ENCODE results near the gene DENND1B. TPM values are rescaled to one million over a fixed set of nuclear protein-coding genes. Genes with fewer than 3 reads are reported as not detected.
A peak's percentile ranks its signal among the peaks of the same experiment; 100 is the strongest.

Gene DENND1B
- total RNA-seq, 1 experiment from 2014 or later: 6.3 TPM

DNA sequence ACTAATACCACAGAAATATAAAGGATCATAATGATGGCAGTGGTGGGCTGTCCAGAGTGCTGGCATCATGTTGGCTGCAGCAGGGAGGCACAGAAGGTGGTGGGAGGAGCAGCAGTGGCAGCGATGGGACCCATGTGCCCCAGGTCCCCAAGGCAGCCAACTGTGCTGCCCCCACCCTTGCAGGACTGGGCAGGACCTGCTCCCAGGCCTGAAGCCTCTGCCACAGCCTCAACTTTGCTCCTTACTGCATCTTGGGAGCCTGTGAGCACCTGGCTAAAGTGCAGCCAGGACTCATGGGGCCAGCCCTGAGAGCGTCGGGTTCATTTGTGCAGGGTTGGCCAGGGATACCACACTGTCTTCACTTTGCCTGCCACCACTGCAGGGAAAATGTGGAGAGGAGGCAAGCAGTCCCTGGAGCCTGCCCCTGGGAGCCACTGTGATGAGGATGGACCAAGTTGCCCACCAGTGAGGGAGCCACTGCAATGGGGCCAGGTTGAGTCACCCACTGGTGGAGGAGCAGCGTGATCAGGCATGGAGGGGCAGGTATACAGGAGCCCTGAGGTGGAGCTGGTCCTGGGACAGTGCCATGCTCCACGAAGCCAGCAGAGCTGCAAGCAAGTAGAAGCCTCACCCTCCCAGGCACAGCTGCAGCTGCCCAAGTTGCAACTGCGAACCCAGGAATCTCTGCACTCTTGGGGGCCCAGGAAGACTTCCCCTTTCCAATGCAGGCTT lies 25.3 kb upstream of the DENND1B start:
- no peak overlapping the region for H2BK12ac ChIP-seq (ENCODE audit: insufficient read length, low read depth, low read length)
- H3K4me1 Mint-ChIP-seq: peaks cover 16 to 17% of the 10 kb centered on the region in 2 experiments
- no peak overlapping the region for H3T11ph ChIP-seq (ENCODE audit: low read length)
- H3K4me3 Mint-ChIP-seq: no peak overlapping the region; a peak in 1 of 5 replicates
- no peak overlapping the region for H2BK120ac ChIP-seq (ENCODE audit: low read depth, low read length, poor library complexity, severe bottlenecking)
- no peaks in the 10 kb centered on the region for H3K23me2 ChIP-seq (ENCODE audit: insufficient read length, low read depth, low read length, poor library complexity, severe bottlenecking)
- TF ChIP-seq, protein P1, sequence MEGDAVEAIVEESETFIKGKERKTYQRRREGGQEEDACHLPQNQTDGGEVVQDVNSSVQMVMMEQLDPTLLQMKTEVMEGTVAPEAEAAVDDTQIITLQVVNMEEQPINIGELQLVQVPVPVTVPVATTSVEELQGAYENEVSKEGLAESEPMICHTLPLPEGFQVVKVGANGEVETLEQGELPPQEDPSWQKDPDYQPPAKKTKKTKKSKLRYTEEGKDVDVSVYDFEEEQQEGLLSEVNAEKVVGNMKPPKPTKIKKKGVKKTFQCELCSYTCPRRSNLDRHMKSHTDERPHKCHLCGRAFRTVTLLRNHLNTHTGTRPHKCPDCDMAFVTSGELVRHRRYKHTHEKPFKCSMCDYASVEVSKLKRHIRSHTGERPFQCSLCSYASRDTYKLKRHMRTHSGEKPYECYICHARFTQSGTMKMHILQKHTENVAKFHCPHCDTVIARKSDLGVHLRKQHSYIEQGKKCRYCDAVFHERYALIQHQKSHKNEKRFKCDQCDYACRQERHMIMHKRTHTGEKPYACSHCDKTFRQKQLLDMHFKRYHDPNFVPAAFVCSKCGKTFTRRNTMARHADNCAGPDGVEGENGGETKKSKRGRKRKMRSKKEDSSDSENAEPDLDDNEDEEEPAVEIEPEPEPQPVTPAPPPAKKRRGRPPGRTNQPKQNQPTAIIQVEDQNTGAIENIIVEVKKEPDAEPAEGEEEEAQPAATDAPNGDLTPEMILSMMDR (conservative IDR thresholded peaks at IDR 0.05): no peak
- H3K9ac ChIP-seq (ENCODE audit: extremely low read depth, insufficient read length, low read length): no peak overlapping the region
- H3K27me3 ChIP-seq (ENCODE audit: insufficient read depth, low read length): no peaks in the 10 kb centered on the region
- H3K18ac ChIP-seq (ENCODE audit: insufficient read length, low read depth, low read length): no peak overlapping the region
- H2AK5ac ChIP-seq (ENCODE audit: insufficient read length, low read length): no peak overlapping the region
- H2BK20ac ChIP-seq (ENCODE audit: low read depth, low read length, poor library complexity, severe bottlenecking): no peak overlapping the region
- H3K14ac ChIP-seq (ENCODE audit: insufficient read depth, low read length): no peak overlapping the region
- H3K27ac Mint-ChIP-seq: peak overlapping the region in 1 of 3 experiments; percentile 74; a peak in 2 of 7 replicates
- H4K91ac ChIP-seq (ENCODE audit: insufficient read length, low read depth, low read length): no peak overlapping the region
- no peak overlapping the region for H3K4me2 ChIP-seq (ENCODE audit: insufficient read depth, insufficient read length, low read length)
- H4K5ac ChIP-seq (ENCODE audit: insufficient read length, low read depth, low read length): no peak overlapping the region
- no peak overlapping the region for H3K4ac ChIP-seq (ENCODE audit: low read depth, low read length)
- WGBS (ENCODE audit: extremely low coverage, insufficient read length, low lambda C conversion rate): no CpG with 5 or more reads among the region's 6 CpGs
- H3K79me1 ChIP-seq (ENCODE audit: insufficient read depth, low read depth, low read length, poor library complexity, severe bottlenecking): no peaks in the 10 kb centered on the region
- no peaks in the 10 kb centered on the region for H3K79me2 ChIP-seq (ENCODE audit: insufficient read depth, low read length)
- H2BK5ac ChIP-seq (ENCODE audit: insufficient read length, low read length): no peak overlapping the region
- H3K9me3 Mint-ChIP-seq: peaks cover 20 to 31% of the 10 kb centered on the region in 2 experiments
- H4K20me1 ChIP-seq (ENCODE audit: control insufficient read depth, insufficient read depth, insufficient read length): no peaks in the 10 kb centered on the region
- peaks cover 4% of the 10 kb centered on the region for H3K27me3 Mint-ChIP-seq (ENCODE audit: low read depth)
- H3K36me3 Mint-ChIP-seq (ENCODE audit: insufficient read depth in 1 of 3, low read depth in 3 of 3): peaks cover 15 to 30% (median 16%) of the 10 kb centered on the region in 3 experiments
- no peak overlapping the region for H4K8ac ChIP-seq (replicated peaks; ENCODE audit: insufficient read length, low read depth, low read length)
- H3K23ac ChIP-seq (ENCODE audit: insufficient read length, low read depth, low read length): no peak overlapping the region
- no peak for DNase-seq
- peaks cover 4% of the 10 kb centered on the region; the same call in 1 of the 2 replicates for H3K4me1 ChIP-seq (ENCODE audit: insufficient read depth, low read length)
- no peak overlapping the region for H2AFZ ChIP-seq (ENCODE audit: low read length)
- no peaks in the 10 kb centered on the region for H3K9me3 ChIP-seq (ENCODE audit: control insufficient read depth, low read depth, low read length)
- H3K56ac ChIP-seq (ENCODE audit: insufficient read length, low read depth, low read length): no peak overlapping the region
- H2BK15ac ChIP-seq (ENCODE audit: low read depth, low read length): no peak overlapping the region
- H3K27ac ChIP-seq (ENCODE audit: insufficient read length, low read depth, low read length): no peak overlapping the region
